GM23338 (cell line): ENCODE data around the gene SMARCC2. TPM values are rescaled to one million over a fixed set of nuclear protein-coding genes. Genes with fewer than 3 reads are reported as not detected.

Experiments
- ATAC-seq: fragments of 200-7000 bp; cut with Tn5 transposase; 3 replicates; pipeline ENCODE4 v1.9.1; 2020
- DNase-seq: peaks from one replicate; pipeline ENCODE4 v3.0.0-alpha.2; 2015; ENCODE audit warnings: low spot score
- H2AFZ ChIP-seq: fragments of 200-600 bp; sonication (generic); 2 replicates; pipeline ENCODE4 v1.8.0; 2016; ENCODE audit warnings: antibody characterized with exemption, mild to moderate bottlenecking, moderate library complexity
- H3F3A ChIP-seq: fragments of 200-600 bp; sonication (generic); replicated peaks from 2 replicates; pipeline ENCODE4 v1.8.0; 2017; ENCODE audit warnings: antibody characterized with exemption, mixed run types, low read depth
- H3K27ac ChIP-seq: fragments of 200-600 bp; sonication (generic); 2 replicates; pipeline ENCODE4 v1.6.1; 2016; ENCODE audit warnings: low read depth
- H3K27me3 ChIP-seq: fragments of 200-600 bp; sonication (generic); 2 replicates; pipeline ENCODE4 v1.8.0; 2016; ENCODE audit warnings: mild to moderate bottlenecking, mixed run types, moderate library complexity; ENCODE audit not compliant: insufficient read depth
- H3K36me3 ChIP-seq: fragments of 200-600 bp; sonication (generic); 2 replicates; pipeline ENCODE4 v1.8.0; 2016; ENCODE audit warnings: mild to moderate bottlenecking; ENCODE audit not compliant: insufficient read depth
- H3K4me1 ChIP-seq: fragments of 200-600 bp; sonication (generic); 2 replicates; pipeline ENCODE4 v1.8.0; 2016; ENCODE audit warnings: mild to moderate bottlenecking, moderate library complexity; ENCODE audit not compliant: insufficient read depth
- H3K4me2 ChIP-seq: fragments of 200-600 bp; sonication (generic); 2 replicates; pipeline ENCODE4 v1.7.1; 2017; ENCODE audit warnings: mixed run types
- H3K4me3 ChIP-seq: fragments of 200-600 bp; sonication (generic); 2 replicates; pipeline ENCODE4 v1.6.1; 2016; ENCODE audit warnings: mixed run types
- H3K79me2 ChIP-seq: fragments of 200-600 bp; sonication (generic); replicated peaks from 2 replicates; pipeline ENCODE4 v1.8.0; 2017; ENCODE audit warnings: mild to moderate bottlenecking; ENCODE audit not compliant: insufficient read depth
- H3K9me2 ChIP-seq: fragments of 200-600 bp; sonication (generic); 2 replicates; pipeline ENCODE4 v1.8.0; 2017; ENCODE audit not compliant: insufficient read depth
- H4K20me1 ChIP-seq: fragments of 200-600 bp; sonication (generic); replicated peaks from 2 replicates; pipeline ENCODE4 v1.8.0; 2017; ENCODE audit warnings: mild to moderate bottlenecking; ENCODE audit not compliant: insufficient read depth
- H3K27ac Mint-ChIP-seq: 2 replicates; pipeline ENCODE4 v1.8.0; 2020; ENCODE audit warnings: inconsistent platforms, mild to moderate bottlenecking, moderate library complexity, mixed read lengths
- H3K27me3 Mint-ChIP-seq: 3 replicates; pipeline ENCODE4 v1.8.0; 2022; ENCODE audit warnings: low read depth, mild to moderate bottlenecking, moderate library complexity, mixed read lengths, inconsistent platforms; ENCODE audit not compliant: insufficient read depth, poor library complexity
- H3K36me3 Mint-ChIP-seq: 3 replicates; pipeline ENCODE4 v1.8.0; 2021; ENCODE audit warnings: low read depth, mild to moderate bottlenecking, inconsistent platforms, moderate library complexity, mixed read lengths
- H3K4me1 Mint-ChIP-seq: 3 replicates; pipeline ENCODE4 v1.8.0; 2020; ENCODE audit warnings: mild to moderate bottlenecking, inconsistent platforms, mixed read lengths
- H3K4me3 Mint-ChIP-seq: 3 replicates; pipeline ENCODE4 v1.8.0; 2021; ENCODE audit warnings: moderate library complexity, mild to moderate bottlenecking, inconsistent platforms, mixed read lengths
- H3K9me3 Mint-ChIP-seq: 3 replicates; pipeline ENCODE4 v1.8.0; 2020; ENCODE audit warnings: moderate library complexity, mild to moderate bottlenecking, inconsistent platforms, mixed read lengths
- CTCF ChIP-seq, 2 experiments: fragments of 200-600 bp in 1 of 2; sonication (generic) in 1 of 2; conservative IDR thresholded peaks; 2 replicates each; pipeline versions ENCODE4 v1.5.1 to v1.6.1; 2016 to 2017; ENCODE audit warnings: antibody characterized with exemption in 2 of 2, low read depth in 2 of 2, mild to moderate bottlenecking in 2 of 2, moderate library complexity in 1 of 2
- EZH2 ChIP-seq: fragments of 200-600 bp; sonication (generic); IDR thresholded peaks from one replicate; pipeline ENCODE4 v1.8.0; 2017; ENCODE audit warnings: antibody characterized with exemption, mild to moderate bottlenecking, low read depth; ENCODE audit not compliant: unreplicated experiment
- NANOG ChIP-seq: IDR thresholded peaks from 2 replicates; pipeline ENCODE4 v1.6.1; 2016; ENCODE audit warnings: antibody characterized with exemption, borderline replicate concordance
- POLR2AphosphoS5 ChIP-seq: IDR thresholded peaks from 2 replicates; pipeline ENCODE4 v1.6.1; 2016; ENCODE audit warnings: antibody characterized with exemption, low read depth
- STAT1 ChIP-seq: IDR thresholded peaks from one replicate; pipeline ENCODE4 v1.6.1; 2016; ENCODE audit warnings: antibody characterized with exemption; ENCODE audit not compliant: unreplicated experiment
- ZNF462 ChIP-seq: fragments of 250-450 bp; sonication (Bioruptor Pico); IDR thresholded peaks from 2 replicates; pipeline ENCODE4 v1.5.0; 2020; ENCODE audit warnings: mild to moderate bottlenecking, moderate library complexity
- polyA plus RNA-seq: library from polyadenylated mRNA; unstranded; fragments of >200 nt; fragmentation: Nextera tagmentation; extraction: Ambion mirVana; gene quantifications from 2 replicates; pipeline ENCODE4 v1.2.1, GENCODE V29; 2016
- total RNA-seq: library from RNA; depleted of rRNA; stranded (reverse); fragments of >200 nt; shearing (Covaris generic); gene quantifications from 2 replicates; pipeline ENCODE4 v1.2.3, GENCODE V29; 2014

Gene SMARCC2
- total and polyA plus RNA-seq, 2 experiments from 2014 or later: 40.4 to 68.3 TPM

GRCh38 chr12:56130876-56131275 is 58.4 kb downstream of the SMARCC2 start (continued):
- no peak for TF ChIP-seq CTCF (conservative IDR thresholded peaks at IDR 0.05; ENCODE audit: low read depth in 2 of 2)
- TF ChIP-seq NANOG: no peak
- no peak for TF ChIP-seq STAT1

- Mint-ChIP-seq H3K27ac (no peak overlapping the region), H3K9me3 (no peaks in the 10 kb centered on the region), H3K4me1 (peaks cover 30% of the 10 kb centered on the region), H3K27me3 (peaks cover 3% of the 10 kb centered on the region), H3K36me3 (peaks cover 50% of the 10 kb centered on the region), H3K4me3 (peak overlapping the region; percentile 98)
- peaks cover 21% of the 10 kb centered on the region for H3K79me2 ChIP-seq
- no peak overlapping the region for H2AFZ ChIP-seq
- peaks cover 17% of the 10 kb centered on the region for H3K4me1 ChIP-seq
- no peak for DNase-seq
- H3F3A ChIP-seq: peaks cover 4% of the 10 kb centered on the region; the same call in 1 of the 2 replicates
- peak overlapping the region; percentile 89 for H3K4me2 ChIP-seq
- no peak for ATAC-seq
- no peak overlapping the region for H3K27ac ChIP-seq
- H3K27me3 ChIP-seq: no peaks in the 10 kb centered on the region
- TF ChIP-seq EZH2 (no peak), POLR2AphosphoS5 (no peak), STAT1 (no peak), ZNF462 (CRISPR knock-in tag) (no peak)
- peaks cover 30% of the 10 kb centered on the region for H3K36me3 ChIP-seq
- H3K4me3 ChIP-seq: peak overlapping the region; percentile 89
- H4K20me1 ChIP-seq: peaks cover 13% of the 10 kb centered on the region; the same call in 1 of the 2 replicates
- H3K9me2 ChIP-seq: no peaks in the 10 kb centered on the region
These were observed 59.3 kb downstream of the SMARCC2 start for GRCh38 chr12:56129942-56130495.
